EL (cell line): Measurements from ENCODE around the gene NCOR2.

Experiments
- DNase-seq: peaks from one replicate; pipeline ENCODE4 v3.0.0-alpha.2; 2016

NCOR2 gene

DNA sequence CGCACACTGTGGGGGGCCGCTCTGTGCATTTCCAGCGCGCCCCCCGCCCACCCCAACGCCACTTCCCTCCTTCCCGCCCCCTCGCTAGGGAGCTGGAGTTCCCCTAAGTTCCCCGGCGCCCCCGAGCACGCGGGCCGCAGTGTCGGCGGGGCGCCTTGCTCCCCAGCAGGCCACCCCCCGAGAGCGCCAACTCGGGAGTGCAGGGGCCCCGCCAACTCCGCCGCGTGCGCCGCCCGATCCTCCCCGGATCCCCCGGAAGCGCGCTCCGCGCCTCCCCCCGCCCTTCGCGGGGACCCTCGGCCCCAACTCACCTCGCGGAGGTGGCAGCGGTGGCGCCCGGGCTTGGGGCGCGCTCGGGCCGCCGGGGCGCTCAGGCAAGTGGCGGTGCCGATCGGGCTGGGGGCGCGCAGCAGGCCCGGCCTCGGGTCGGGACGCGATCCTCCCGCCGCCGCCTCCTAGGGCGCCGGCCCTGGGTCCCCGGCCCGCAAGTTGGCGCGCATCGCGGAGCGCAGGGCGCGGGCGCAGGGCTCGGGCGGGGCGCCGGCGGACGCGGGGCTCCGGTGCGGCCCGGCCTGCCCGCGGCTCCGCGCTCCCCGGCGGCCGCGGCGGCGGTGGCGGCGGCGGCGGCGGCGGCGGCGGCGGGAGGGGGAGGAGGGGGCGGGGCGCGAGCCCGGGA lies at the start of gene NCOR2:
Gene NCOR2, minus strand, starts transcription at position 616 of the 676 bp plus-strand sequence. CDS start 72,361 bp downstream, outside the sequence.
- DNase-seq: peak; percentile 42

DNA sequence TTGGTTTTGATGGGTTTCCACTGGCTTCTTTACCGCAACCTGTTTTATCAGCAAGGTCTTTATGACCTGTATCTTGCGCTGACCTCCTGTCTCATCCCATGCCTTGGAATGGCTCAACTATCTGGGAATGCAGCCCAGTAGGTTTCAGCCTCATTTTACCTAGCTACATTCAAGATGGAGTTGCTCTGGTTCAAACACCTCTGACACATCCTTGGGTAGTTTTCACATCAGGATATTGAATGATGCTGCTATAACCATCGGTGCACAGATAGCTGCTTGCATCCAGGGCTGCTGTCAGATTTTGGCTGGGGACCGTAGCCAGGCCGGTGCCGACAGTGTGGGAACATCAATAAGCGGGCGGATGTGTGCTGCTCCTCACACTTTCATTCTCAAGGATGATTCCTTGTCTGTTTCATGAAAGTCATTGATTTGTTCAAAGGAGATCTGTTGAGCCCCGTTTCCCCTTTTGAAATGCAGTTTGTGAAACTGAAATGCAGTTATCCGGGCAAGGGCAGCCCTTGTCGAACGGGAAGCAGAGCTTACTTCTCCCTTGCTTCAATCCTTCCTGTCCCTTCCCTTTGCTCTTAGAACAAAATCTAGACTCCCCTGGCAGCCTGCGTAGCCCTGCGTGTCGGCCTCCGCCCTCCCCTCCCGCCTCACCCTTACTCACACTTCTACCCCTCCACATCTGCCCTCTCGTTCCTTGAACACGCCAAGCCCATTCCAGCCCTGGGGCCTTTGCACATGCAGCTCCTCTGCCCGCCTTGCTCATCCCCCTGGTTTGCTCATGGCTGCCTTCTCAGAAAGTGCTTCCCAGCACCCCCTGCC lies 49.2 kb upstream of the NCOR2 start:
- no peak for DNase-seq

DNA sequence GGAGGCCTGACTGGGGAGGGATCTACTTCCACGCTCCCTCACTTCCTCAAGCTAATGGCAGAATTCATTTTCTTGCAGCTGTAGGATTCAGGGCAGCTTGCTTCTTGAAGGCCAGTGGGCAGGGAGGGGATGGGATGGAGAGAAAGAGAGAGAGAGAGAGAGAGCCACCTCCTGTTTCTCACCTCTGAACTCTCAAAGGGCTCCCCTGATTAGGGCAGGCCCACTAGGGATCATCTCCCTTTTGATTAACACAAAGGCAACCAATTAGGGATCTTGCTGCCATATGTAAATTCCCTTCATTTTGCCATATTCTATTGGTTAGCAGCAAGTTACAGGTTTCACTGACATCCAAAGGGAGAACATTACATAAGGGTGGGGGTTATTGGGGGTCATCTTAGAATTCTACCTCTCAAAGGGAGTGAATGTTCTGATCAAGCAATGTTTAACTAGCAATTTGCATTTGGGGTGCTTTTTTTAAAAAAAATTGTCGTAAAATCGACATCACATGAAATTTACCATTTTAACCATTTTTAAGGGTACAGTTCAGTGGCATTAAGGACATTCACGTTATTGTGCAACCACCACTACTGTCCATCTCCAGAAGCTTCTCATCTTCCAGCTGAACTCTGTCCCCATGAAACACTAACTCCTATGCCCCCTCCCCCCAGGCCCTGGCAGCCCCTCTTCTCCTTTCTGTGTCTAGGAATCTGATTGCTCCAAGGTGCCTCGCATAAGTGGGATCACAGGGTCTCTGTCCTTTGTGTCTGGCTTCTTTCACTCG lies 47.3 kb upstream of the NCOR2 start:
- DNase-seq: no peak

DNA sequence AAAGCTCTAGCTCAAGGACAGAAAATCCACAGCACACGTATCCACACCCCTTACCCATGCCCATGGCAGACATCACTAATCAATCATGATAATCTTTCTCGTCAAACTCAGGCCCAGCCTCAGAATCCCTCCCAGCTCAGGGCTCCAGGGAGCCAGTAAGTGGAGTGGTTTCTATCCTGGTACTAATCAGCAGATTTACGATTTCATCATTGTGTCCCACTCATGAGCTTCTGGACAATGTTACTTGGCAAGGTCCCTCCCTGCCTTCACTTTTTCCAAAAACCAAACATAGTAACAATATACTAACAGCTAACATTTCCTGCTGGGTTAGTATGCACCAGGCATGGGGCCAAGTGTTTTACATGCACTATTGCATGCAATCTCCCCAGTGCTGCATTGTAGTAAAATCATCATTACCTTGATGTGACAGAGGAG lies 45.8 kb upstream of the NCOR2 start:
- no peak for DNase-seq

DNA sequence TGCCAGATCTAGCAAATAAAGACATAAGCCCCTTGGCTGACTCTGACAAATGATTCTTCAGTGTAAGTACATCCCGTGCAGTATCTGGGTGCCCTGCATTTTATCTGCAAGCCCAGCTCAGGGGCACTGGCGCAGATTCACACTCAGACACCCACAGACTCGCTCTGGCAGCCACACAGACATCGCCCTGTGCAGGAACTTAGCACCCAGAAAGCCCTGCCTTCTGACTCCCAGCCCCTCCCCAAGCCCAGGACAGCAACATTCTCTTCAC lies 44.9 kb upstream of the NCOR2 start:
- no peak for DNase-seq

DNA sequence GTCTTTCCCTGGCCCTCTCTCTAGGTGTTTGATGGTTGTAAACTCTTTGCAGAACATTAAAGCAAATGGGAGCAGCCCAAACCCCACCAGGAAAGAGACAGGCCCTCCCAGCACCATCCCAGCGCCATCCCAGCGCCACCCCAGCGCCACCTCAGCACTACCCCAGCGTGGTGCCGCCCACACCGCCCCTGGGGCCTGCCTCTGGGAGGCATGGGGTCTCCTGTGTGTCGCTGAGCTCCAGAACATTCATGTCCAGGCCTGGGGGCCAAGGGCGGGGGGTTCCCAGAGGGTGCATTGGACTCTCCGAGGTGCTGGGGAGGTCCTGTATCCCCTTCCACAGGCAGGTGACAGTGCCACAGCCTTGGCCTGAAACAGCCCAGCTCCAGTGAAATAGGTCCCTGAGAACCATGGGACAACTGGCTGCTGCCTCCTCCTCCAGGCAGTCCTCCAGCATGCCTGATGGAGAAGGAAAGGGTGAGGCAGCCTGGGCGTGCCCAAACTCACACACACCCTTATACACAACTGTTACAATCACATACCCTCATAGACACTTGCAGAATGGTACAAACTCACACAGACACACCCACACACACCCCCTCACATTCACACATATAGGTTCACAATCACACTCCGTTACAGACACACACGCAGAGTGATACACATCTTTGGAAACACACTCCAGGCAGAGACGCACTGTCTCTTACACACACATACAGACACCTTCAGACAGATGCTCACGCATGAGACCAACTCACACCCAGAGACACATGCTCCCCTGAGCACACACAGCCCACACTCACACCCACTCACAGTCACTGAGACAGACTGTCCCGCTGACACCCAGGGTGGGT lies 44.4 kb upstream of the NCOR2 start:
- DNase-seq: no peak

DNA sequence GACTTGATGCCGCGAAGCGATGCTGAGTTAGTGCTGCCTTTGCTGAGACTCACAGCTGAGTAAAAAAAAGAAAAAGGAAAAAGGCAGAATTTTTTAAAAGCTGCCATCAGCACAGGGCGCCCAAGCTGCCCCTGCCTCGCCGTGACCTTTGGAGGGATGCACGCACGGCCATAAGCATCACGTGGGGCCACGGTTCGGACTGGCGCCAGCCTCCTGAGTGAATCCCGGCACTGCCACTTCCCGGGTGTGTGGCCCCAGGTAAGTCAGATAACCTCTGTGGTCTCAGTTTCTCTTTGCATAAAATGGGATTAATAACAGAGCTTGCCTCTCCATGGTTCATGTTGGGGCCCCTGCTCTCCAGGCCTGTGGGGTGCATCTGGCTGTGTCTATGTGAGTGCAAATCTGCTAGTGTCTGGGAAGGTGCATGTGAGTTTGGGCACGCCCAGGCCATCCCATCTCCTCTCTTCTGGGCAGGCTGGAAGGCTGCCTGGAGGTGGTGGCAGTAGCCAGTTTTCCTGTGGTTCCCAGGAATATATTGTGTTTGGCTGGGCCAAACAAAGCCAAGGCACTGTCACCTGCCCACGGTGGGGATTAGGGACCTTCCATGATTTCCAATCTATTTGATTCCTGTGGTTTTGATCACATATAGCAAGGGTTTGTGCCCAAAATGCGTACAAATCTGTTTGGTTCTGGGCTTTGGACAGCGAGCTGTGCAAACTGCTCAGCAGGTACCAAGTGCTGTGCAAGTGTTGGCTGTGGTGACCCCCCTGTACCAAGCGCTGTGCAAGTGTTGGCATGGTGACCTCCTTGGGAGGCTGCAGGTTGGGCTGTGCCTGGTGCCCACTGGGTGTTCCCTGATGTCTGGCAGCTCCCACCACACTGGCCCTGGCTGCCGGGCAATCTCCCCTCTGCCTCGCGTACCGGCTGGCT lies 43.5 kb upstream of the NCOR2 start:
- DNase-seq: no peak

DNA sequence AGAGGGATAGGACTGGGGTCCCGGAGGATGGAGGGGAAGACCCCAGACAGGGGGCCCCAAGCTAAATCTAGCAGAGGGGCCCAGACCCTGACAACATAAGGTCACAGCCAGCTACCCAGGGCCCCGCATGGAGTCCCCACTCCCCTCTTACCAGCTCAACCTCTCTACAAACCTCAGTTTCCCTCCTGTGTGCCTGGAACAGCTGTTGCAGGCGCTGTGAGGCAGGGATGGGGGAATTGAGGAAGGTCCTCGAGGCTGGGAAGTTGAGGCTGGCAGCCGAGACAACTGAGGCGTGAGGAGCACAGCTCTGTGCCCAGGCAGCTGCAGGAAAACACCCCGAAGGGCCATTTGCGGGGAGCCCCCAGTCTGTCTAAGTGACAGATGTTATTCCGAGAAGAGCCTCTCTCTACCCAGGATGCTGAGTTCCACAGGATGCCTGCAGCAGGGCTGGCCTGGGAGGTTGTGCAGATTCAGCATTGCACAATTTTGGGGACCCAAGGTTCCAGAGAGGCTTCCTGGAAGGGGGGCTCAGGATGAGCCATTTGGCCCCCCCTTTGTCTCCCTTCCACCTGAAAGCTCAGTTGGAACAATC lies 42.7 kb upstream of the NCOR2 start:
- DNase-seq: no peak

DNA sequence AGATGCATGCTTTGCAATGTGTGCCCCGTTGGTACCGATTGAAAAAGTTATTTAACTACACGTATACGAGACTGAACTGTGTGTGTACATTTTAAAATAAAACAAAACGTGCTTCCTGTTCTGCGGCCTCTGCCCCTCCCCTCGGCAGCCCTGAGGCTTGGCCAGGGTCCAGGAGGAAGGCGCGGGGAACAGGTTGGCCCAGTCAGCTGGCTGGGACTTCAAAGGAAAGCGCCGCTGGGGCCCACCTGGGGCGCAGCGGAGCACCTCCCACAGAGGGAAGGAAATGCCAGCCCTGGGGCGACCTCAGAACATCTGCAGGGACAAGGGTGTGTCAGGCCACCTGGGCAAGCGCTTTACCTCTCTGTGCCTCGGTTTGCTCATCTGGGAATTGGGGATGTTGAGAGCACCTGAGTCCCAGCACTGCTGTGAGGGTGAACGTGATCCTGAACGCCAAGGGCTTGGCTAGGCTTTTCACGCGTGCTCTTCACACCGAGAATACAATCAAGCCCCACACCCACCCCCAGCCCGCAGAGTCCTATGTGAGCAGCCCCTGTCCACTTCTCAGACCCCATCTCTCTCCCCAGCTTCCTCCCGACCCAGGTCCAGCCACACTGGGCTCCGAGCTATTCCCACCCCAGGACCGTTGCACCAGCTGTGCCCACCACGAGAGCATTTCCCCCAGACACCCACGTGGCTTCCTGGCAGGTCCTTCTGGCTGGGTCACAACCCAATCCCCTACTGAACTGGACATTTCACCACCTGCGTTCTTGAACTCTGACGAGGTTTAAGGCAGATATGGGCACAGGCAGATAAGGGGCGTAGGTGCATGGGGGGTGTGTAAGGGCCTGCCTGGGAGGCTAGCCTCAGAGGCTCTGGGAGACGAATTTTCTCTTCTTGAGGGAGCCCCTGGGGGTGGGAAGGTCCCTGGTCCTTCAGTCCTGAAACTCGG lies 41.9 kb upstream of the NCOR2 start:
- no peak for DNase-seq

DNA sequence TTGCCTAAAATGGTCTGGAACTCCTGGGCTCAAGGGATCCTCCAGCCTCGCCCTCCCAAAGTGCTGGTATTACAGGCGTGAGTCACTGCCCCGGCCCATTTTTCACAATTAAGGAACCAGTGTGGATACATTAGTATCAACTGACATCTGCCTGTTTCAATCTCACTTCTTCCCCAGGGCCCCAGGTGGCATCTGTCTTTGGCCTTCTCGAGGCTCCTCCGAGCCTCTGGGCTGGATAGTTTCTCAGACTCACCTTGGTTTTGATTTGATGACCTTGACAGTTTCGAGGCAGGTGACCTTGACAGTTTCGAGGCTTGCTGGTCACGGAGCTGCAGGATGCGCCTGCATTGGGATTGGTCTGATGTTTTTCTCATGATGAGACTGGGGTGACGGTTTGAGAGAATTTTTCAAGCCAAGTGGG lies 41.0 kb upstream of the NCOR2 start:
- DNase-seq: no peak

DNA sequence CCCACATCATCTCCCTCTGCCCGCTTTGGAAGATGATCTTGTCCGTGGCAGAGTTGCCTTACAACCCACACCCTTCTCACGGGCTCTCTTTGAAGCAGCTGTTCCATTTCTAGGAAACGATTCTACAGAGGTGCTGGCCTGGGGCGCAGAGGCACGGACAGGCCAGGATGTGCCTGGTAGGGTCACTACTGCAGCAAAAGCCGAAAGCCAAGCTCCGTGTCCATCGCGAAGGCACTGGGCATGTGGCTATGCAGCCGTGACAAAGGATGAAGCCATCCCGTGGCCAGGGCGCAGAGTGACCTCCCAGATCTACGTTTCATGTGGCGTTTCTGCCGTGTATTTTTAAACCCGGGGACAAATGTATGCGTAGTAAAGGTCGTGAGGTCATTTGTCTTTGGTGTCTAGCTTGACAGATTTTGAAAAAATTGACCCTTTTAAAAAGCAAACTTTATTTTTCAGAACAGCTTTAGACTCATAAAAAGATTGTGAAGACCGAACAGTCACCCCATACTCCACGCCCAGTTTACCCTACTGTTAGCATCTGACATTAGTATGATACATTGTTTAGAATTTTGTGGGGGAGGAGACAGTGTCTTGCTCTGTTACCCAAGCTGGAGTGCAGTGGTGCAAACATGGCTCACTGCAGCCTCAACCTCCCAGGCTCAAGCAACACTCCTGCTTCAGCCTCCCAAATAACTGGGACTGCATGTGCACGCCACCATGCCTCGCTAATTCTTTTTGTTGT lies 40.4 kb upstream of the NCOR2 start:
- no peak for DNase-seq

DNA sequence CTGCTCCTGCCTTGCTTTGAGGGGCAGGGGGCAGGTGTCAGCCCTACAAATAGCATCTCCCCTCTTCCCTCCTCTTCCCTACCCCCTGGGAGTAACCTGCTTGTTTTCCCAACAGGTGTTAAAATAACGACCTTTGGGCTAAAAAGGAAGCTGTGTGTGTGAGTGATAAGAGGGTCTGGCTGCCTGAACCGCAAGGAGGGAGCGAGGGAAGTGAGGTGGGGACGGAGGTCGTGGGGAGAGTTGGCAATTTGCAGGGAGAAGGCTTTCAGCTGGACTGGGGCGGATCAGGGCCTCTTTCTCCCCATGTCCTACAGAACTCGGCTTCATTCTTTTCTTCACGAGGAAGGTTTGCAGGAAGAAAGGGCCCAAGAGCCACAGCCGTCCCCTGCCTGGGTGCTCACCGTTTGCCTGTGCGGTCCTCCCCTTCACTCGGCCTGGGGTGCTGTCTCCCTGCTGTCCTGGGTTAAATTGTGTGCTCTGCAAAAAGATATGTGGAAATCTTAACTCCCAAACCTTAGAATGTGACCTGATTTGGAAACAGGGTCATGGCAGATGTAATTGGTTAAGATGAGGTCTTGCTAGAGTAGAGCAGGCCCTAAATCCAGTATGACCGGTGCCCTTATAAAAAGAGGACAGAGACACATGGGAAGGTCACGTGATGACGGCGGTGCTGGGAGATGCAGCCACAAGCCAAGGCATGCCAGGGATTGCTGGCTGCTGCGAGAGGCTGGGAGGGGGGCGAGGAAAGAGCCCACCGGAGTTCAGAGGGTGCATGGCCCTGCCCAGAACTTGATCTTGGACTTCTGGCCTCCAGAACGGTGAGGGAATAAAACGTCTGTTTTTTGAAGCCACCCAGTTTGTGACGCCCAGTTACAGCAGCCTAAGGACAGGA lies 38.7 kb upstream of the NCOR2 start:
- no peak for DNase-seq

DNA sequence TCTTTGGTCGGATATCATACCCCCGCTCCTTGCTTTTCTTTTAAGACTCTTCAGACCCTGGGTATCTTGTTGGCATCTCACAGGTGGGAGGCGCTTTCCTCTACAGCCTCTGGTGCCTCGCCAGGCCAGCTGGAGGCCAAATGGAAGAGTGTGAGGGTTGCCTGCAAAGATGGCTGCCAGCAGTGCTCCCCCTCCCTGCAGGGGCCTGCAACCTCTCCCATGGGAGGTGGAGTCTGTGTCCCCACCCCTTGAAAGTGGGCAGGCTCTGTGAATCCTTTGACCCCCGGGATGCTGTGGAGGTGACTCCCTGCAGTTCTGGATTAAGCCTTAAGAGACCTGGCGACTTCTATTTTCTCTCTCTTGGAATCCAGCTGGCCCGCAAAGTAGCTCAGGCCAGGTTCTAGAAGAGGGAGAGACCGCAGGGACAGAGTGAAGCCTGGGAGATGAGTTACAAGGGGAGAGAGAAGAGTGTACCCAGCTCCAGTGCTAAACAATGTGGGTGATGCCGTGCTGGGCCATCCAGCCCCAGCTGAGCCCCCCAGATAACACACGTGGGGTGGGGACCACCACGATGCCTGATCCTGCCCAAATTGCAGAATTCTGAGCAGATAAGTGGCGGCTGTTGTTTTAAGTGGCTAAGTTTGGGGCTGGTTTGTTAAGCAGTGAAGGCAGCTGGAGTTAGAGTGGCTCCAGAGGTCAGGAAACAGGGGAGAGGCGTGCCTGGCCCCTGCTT lies 37.9 kb upstream of the NCOR2 start:
- DNase-seq: no peak

DNA sequence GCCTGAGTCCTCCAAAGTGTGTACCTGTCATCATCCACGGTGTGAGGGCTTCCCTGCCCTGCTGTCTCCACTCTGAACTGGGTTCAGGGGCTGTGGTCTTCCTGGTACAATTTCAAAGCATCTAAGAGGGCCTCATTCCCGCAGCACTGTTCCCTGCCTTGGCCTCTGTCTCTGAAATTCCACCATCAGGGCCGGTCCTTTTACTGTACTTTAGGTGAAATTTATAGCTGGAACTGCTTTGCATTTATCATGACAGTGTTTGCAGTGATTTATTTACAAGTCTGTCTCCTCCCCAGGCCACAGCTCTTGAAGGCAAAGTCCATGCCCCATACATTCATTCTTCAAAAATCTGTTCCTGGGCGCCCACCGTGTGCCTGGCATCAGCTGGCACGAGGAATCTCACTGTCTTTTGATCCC lies 36.9 kb upstream of the NCOR2 start:
- DNase-seq: no peak

DNA sequence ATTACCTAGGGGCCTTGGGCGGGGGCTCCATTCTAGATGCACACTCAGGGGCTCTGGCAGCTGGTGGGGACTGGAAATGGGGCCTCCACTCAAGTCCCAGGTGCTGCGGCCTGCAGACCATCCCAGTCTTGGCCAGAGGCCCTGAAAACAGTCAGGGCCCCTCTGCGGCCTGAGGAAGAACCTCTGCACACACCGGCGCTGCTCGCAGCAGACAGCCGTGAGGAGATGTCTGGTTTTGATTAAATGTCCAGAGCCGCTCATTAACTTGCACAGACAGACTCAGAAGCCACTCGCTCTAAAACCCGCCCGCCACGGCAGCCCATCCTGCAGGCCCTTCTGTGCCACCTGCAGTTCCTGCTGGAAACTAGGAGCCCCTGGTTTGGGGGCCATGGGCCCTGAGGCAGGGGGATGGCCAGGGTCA lies 36.4 kb upstream of the NCOR2 start:
- no peak for DNase-seq

DNA sequence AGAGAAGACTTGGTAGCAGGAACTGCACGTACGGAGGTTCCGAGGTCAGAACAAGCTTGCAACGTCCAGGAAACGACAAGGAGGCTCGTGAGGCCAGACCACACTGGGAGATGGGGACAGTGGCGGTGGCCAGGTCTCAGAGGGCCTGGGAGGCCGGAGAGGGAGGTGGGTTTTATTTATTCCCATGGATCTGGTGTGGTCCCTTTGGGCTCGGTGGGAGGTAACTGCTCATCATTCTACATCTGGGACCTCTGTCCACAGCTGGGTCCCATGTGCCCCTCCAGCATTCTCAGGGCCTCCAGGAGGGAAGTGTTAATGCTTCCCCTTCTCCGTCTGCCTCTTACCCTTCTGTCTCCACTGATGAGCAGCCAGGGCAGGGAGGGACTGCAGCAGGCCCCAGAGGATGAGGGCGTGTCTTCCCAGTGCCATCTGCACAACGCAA lies 35.7 kb upstream of the NCOR2 start:
- no peak for DNase-seq

DNA sequence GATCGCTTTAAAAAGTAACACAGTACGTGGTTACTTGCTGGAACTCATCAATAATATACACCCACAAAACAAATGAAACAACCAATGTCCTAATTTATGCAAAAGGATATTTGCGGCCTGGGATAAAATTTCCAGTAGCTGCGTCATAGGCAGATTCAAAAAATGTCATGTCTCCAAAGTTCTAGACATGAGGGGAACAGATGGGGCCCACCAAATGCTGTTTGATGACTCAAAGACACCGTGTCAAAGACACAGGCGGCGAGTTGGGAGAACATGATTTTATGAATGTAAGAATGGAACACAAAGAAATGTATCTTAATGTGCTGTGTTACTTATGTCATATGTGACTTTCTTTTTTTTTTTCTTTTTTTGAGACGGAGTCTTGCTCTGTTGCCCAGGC lies 34.3 kb upstream of the NCOR2 start:
- no peak for DNase-seq
